Fibroblast of the aortic adventitia (primary cell): ENCODE data around the gene ERICH2. TPM values are rescaled to one million over a fixed set of nuclear protein-coding genes. Genes with fewer than 3 reads are reported as not detected.
"Not testable (repeated sequence)": the region's sequence is repeated elsewhere in the genome, so short reads cannot be mapped to it uniquely, and the experiment has no call there.

Experiments used
- DNase-seq: peaks from one replicate; pipeline ENCODE4 v3.0.0-alpha.2; 2010; ENCODE audit warnings: low read depth
- H3K4me3 ChIP-seq: 2 replicates; pipeline ENCODE4 v1.5.1; 2011; ENCODE audit warnings: low read depth, mild to moderate bottlenecking, control low read depth, low read length, moderate library complexity
- total RNA-seq: library from RNA; depleted of rRNA; stranded (reverse); fragments of >200 nt; gene quantifications from 2 replicates; pipeline ENCODE4 v1.2.3, GENCODE V29; 2012; ENCODE audit warnings: low replicate concordance
- TF ChIP-seq, protein P1 (sequence below): IDR thresholded peaks from 2 replicates; pipeline ENCODE4 v1.5.1; 2011; ENCODE audit warnings: mild to moderate bottlenecking, low read length, control low read depth, inconsistent platforms; ENCODE audit not compliant: insufficient read depth

ERICH2 gene
- total RNA-seq, 1 donor: not detected

DNA sequence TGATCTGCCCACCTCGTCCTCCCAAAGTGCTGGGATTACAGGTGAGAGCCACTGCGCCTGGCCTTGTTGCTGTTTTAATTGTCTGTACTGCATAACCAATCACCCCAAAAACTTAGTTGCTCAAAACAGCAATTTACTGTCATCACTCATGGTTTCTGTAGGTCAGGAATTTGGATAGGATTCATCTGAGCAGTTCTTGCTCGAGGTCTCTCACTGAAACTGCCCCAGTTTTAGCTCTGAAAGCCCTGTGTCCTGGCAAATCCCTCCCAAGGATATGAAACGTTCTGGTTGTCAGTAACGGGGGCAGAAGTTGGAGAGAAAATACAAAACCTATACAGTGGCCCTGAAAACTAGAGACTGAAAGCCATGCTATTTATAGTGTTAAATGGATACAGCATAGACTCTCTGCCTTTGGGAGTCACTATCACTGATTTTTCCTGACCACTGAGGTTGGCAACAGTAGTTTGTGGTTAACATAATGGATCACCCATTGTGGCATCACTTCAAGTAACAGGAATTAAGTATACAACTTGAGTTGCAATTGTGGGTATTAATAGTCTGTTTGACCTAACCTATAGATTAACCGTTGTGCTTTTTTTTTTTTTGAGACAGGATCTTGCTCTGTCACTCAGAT, 27.2 kb upstream of the ERICH2 start:
- TF ChIP-seq, protein P1, sequence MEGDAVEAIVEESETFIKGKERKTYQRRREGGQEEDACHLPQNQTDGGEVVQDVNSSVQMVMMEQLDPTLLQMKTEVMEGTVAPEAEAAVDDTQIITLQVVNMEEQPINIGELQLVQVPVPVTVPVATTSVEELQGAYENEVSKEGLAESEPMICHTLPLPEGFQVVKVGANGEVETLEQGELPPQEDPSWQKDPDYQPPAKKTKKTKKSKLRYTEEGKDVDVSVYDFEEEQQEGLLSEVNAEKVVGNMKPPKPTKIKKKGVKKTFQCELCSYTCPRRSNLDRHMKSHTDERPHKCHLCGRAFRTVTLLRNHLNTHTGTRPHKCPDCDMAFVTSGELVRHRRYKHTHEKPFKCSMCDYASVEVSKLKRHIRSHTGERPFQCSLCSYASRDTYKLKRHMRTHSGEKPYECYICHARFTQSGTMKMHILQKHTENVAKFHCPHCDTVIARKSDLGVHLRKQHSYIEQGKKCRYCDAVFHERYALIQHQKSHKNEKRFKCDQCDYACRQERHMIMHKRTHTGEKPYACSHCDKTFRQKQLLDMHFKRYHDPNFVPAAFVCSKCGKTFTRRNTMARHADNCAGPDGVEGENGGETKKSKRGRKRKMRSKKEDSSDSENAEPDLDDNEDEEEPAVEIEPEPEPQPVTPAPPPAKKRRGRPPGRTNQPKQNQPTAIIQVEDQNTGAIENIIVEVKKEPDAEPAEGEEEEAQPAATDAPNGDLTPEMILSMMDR: no peak
- H3K4me3 ChIP-seq: no peak overlapping the region
- peak; percentile 5 for DNase-seq

DNA sequence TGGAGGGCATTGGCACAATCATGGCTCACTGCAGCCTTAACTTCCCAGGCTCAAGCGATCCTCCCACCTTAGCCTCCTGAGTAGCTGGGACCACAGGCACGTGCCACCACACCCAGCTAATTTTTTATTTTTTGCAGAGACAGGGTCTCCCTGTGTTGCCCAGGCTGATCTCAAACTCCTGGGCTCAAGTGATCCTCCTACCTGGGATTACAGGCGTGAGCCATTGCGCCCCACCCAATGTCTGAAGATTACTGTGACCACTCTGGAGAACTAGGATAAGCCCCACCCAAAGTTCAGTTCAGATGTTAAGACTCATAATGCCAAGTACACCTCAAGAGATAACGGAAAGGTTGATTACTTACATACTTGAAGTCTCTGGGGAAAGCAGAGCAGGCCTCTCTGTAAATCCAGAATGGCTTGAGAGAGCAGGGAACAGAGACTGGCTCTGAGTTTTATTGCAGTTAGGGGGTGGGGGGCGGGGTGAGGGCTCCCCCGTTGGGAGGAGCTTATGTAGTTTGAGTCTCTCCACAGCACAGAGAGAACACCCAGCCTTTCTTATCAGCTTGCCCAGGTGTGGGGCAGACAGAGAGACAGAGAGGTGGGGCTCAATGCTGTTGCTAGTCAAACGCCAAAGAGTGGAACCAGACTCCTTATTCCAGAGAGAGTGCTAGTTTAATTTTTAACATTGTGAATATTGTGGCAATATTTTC, 26.5 kb upstream of the ERICH2 start:
- TF ChIP-seq, protein P1: no peak
- DNase-seq: no peak
- H3K4me3 ChIP-seq: no peak overlapping the region

DNA sequence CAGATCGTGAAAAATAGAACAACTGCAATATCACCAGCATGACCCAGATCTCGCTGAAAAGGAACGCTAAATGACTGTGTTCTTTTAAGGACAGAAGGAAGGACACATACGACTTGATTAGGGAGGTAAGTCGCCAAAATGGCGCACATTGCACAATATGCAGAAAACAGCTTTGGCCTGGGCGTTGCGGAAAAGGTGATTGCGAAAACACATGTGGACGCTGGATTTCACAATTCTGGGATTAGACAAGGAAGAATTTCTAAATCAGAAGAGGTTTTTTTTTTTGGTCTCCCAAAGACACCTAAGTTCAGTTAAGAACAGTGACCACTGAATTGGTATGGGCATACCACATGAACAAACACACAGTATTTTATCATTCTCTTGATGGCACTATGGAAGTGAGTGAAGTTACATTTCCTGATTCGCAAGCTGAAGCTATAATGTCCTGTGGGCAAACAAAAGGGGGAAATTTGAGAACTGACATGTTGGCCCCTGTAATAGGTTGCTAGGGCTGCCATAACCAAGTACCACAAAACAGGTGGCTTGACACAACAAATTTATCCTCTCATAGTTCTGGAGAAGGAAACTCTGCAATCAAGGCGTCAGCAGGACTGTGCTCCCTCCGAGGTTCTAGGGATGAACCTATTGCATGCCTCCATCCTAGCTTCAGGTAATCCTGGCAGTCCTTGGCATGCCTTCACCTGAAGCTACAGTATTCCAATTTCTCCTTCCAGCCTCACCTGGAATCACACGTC, 25.8 kb upstream of the ERICH2 start:
- TF ChIP-seq, protein P1: no peak
- H3K4me3 ChIP-seq: no peak overlapping the region
- no peak for DNase-seq

DNA sequence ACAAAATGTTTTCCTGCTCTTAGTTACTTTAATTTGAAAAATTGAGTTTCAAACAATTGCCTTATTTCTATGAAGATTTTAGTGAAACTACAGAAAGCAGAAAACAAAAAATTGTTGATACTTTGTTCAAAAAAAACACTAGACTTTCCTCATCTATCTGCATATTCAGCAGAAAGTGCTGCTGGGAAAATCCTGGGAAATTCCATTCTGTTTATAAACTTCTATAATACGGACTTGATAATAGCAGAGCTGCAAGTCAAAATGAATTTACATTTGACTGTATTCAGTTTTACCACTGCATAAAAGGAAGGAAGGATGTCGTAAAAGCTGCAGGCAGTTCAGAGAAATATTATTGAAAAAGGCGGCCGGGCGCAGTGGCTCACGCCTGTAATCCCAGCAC, 24.9 kb upstream of the ERICH2 start:
- DNase-seq: no peak
- H3K4me3 ChIP-seq: no peak overlapping the region
- TF ChIP-seq, protein P1: no peak

DNA sequence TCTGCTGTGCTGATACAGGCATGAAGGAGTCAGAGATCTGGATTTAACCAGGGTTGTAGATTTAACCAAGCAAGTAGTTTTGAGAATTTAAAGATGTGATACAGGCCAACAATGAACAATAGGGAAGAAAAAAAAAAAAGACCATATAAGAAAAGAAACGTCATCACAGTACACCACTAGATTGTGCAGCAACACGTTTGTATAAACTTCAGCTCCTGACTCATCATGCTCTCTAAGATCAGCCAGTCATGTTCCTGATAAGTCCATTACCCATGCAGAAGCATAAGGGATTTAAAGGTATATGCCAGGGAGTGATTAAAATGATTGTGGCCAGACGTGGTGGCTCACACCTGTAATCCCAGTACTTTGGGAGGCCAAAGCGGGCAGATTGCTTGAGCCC, 22.3 kb upstream of the ERICH2 start:
- peak overlapping the region; percentile 26 for H3K4me3 ChIP-seq
- peak; percentile 77 for DNase-seq
- TF ChIP-seq, protein P1: no peak

DNA sequence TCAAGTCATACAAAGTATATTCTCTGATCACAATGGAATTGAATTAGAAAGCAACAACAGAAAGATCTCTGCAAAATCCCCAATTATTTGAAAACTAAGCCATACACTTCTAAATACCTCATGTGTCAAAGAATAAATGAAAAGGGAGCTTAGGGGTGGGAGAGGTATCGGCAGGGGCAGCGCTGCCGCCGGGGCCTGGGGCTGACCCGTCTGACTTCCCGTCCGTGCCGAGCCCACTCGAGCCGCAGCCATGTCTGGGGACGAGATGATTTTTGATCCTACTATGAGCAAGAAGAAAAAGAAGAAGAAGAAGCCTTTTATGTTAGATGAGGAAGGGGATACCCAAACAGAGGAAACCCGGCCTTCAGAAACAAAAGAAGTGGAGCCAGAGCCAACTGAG, 18.6 kb upstream of the ERICH2 start:
- DNase-seq, H3K4me3 ChIP-seq: not testable (repeated sequence)

DNA sequence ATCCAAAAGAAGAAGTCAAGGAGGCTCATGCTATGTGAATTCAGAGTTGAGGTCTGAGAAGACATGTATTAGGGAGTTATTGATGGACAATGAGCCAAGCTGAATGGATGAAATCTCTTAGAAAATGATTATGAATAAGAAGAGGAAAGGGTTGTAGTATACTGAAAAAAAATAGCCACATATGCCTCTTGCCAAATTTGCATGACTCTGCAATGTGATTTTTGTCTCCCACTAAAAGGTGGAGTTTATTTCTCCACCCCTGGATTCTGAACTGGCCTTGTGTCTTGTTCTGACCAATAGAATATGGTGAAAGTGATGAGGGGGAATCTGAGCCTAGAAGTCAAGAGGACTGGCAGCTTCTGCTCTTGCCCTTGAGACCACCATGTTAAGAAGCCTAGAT, 8.6 kb upstream of the ERICH2 start:
- DNase-seq: no peak
- no peak overlapping the region for H3K4me3 ChIP-seq
- TF ChIP-seq, protein P1: no peak
